HG02763 (cell line): ENCODE data around the gene DUSP8.

Experiments used
- ATAC-seq: cut with Tn5 transposase; IDR thresholded peaks from one replicate; pipeline ENCODE4 v1.9.1; 2021; ENCODE audit warnings: mild to moderate bottlenecking, moderate library complexity; ENCODE audit not compliant: unreplicated experiment

DUSP8 gene

DNA sequence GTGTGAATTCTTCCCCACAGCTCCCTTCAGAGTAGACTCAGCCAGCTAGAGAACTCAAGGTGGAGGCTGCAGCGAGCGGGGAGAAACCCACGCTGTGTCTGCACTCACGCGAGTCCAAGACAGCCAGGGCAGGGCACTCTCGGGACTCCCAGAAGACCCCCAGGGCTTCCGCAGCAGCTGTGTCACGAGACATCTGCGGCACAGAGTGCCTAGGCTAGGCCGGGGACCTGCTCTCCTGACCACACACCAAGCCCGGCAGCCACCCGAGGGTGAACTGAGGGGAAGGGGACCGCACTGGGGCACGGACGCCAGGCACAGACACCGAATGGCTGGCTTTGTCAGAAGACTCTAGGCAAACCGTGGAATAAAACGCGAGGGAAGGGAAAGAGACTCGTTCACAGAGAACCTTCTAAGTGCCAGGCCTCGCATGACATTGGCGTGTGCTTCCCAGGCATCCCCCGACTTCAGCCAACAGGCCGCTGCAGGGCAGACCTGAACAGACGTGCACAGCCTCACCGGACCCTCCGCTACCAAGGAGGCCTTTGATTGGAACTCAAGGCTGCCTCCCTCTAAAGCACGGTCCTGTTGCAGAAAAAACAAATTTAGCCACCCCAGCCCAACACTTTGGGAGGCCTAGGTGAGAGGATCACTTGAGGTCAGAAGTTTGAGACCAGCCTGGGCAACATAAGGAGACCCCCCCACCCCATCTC, 67.3 kb downstream of the DUSP8 start:
- no peak for ATAC-seq

DNA sequence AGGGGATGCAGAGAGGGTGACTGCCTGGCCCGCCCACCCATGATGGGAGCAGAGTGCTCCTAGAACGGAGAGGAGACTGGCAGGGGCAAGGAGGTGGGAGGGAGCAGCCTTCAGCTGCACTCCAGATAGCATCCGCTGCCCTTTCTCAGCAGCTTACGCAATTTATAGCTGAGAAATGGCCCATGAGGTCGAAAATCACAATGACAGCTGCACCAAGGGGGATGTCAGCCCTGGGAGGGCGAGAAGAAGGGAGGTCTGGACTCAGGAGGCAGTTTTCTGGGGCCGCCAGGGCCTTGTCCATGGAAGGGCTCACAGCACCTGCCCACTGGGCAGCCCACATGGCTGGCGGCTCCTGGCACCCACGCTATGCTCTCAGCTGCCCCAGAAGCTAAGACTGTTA, 67.9 kb downstream of the DUSP8 start:
- ATAC-seq: no peak
